ENCODE results near the gene TRAPPC2L. TPM values are rescaled to one million over a fixed set of nuclear protein-coding genes. Genes with fewer than 3 reads are reported as not detected.

The TRAPPC2L gene
- total RNA-seq, 1 donor from 2014 or later = 43.9 TPM

DNA sequence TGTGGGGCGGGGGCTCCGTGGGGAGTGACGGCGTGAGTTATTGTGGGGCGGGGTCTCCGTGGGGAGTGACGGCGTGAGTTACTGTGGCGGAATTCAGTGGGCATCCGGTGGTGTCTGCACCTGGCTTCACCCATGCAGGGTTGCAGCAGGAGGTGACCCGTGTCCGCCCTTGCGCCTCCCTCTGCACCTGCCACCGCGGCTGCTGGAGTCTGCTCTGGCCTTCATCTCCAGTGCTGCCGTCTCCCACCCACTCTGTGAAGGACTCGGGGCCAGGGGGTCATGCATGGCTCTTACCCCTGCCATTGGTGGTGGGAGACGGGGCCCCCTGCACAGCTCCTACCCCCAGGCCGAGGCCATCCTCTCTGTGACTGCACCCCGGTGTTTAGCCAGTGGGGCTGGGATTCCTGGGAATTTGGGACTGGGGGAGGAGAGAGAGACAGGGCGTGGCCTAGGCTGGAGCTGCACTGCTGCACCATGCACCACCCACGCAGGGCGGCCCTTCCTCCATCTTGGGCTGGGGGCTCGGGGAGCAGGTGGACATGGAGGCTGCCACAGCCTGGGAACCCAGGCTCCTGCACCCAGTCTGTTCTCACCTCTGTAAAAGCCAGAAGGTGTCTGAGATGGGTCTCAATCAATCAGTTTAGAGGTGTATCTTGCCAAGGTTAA, 10.8 kb downstream of the TRAPPC2L start:
- no peak overlapping the region for H3K27ac ChIP-seq
- peaks cover 13% of the 10 kb centered on the region for H3K27me3 ChIP-seq
- peaks cover 6% of the 10 kb centered on the region for H3K36me3 ChIP-seq
- H3K9me3 ChIP-seq = no peaks in the 10 kb centered on the region
- intact Hi-C loops (cut with DNase I) = no loop called here
- peaks cover 4% of the 10 kb centered on the region for H3K4me1 ChIP-seq
- TF ChIP-seq, protein P1, sequence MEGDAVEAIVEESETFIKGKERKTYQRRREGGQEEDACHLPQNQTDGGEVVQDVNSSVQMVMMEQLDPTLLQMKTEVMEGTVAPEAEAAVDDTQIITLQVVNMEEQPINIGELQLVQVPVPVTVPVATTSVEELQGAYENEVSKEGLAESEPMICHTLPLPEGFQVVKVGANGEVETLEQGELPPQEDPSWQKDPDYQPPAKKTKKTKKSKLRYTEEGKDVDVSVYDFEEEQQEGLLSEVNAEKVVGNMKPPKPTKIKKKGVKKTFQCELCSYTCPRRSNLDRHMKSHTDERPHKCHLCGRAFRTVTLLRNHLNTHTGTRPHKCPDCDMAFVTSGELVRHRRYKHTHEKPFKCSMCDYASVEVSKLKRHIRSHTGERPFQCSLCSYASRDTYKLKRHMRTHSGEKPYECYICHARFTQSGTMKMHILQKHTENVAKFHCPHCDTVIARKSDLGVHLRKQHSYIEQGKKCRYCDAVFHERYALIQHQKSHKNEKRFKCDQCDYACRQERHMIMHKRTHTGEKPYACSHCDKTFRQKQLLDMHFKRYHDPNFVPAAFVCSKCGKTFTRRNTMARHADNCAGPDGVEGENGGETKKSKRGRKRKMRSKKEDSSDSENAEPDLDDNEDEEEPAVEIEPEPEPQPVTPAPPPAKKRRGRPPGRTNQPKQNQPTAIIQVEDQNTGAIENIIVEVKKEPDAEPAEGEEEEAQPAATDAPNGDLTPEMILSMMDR (IDR thresholded peaks at IDR 0.05) = no peak
- ATAC-seq (no peak), DNase-seq (no peak)
- no peak overlapping the region for H3K4me3 ChIP-seq

DNA sequence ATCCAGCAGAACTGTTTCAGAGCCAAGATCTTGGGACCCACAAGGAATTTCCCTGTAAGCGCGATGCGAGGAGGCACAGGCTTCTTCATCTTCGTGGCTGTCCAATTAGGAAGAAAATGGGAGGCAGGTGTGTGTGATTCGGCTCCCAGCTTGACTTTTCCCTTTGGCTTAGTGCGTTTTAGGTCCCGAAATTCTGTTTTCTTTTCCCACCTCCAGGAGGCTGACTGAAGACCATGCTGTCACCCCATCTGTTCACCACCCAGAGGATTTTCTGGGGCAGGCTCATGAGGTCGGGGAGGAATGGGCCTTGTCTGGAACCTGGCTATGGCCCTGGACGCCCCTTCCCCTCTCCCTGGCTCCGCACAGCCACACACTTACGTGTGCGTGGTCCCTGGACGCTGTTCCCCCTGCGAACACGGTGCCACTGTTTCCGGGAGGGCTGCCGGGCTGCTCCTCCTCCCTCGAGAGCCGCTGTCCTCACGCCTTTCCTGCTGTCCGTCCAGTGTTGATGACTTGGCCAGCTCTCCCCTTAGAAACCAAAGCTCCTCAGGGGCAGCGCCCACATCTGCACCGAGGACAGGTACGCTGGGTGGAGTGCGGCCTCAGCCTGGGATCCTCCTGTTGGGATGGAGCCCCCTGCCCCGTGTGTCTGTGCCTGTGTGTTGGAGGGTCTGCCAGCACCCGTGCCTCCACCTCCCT, 12.2 kb downstream of the TRAPPC2L start:
- peaks cover 13% of the 10 kb centered on the region for H3K27me3 ChIP-seq
- no peak overlapping the region for H3K4me3 ChIP-seq
- no peak overlapping the region for H3K27ac ChIP-seq
- ATAC-seq = no peak
- TF ChIP-seq, protein P1 (IDR thresholded peaks at IDR 0.05) = no peak
- no peaks in the 10 kb centered on the region for H3K9me3 ChIP-seq
- no peaks in the 10 kb centered on the region for H3K36me3 ChIP-seq
- peaks cover 4% of the 10 kb centered on the region for H3K4me1 ChIP-seq
- intact Hi-C loops (cut with DNase I) = no loop called here
- DNase-seq = no peak

DNA sequence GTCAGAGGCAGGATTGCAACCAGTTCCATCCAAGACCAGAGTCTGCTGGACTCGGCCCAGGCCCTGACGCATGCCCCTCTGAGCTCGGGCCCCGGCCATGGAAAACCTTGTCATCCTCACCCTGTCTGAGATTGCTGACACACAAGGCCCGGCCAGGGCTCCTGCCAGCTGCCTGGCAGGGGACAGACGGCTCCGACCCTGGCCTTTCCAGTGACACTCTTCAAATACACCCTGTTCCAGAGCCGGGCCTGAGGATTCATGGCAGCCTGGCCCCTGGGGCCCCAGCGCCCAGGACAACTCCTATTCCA, 12.7 kb downstream of the TRAPPC2L start:
- TF ChIP-seq, protein P1 (IDR thresholded peaks at IDR 0.05) = no peak
- DNase-seq (no peak), ATAC-seq (no peak)
- Histone ChIP-seq H3K9me3 (no peaks in the 10 kb centered on the region), H3K4me1 (peaks cover 4% of the 10 kb centered on the region), H3K27ac (no peak overlapping the region), H3K27me3 (peaks cover 13% of the 10 kb centered on the region), H3K4me3 (no peak overlapping the region), H3K36me3 (no peaks in the 10 kb centered on the region)
- intact Hi-C loops (cut with DNase I) = no loop called here

DNA sequence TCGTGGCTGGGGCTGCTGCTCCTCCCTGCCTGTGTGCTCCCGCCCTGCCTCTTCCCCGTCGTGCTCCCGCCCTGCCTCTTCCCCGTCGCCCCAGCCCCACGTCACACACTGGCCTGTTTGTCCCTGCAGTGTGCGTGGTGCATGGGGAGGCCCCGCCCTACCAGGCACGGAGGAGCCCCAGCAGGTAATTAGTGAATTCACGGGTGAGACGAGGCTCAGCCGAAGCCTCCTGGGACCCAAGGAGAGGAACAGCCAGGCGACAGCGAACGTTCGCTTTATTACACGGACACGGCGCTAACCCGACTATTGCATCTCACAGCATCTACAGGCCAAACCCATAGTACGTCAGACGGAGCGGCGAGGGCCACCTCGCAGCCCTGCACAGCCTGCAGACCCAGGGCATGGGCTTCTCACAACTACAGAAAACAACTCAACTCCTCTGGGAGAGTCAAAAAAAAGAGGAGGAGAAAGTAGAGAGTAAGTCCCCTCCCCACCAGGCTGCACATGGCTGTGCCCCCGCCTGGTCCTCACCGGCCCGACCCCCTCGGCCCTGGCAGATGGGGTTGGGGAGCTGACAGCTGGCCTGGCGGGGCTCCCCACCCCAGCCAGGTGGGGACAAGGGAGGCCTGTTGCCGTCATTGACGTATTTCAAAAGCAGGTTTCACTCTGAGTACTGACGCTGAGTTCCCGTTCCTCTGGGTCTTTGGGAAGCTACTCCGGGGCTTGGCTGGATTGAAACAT, 13.9 kb downstream of the TRAPPC2L start:
- peaks cover 13% of the 10 kb centered on the region for H3K27me3 ChIP-seq
- no peak for ATAC-seq

DNA sequence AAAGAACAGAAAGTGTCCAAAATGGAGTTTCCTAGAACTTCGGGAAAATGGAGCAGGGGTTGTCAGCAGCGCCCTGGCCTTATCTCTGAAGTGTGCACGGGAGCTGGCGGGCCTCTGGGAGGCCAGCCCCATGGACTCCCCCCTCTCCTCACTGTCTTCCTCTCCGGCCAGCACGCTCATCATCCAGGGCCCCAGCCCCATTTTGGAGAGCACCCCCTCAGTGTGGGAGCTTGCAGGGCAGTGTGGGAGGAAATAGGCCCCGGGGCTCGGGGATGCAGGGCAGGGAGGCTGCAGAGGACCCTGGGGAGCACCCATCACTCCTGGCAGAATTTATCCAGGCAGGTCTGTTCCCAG, 14.4 kb downstream of the TRAPPC2L start:
- no peak for ATAC-seq
- H3K27ac ChIP-seq = no peak overlapping the region
- DNase-seq = no peak
- peaks cover 4% of the 10 kb centered on the region for H3K4me1 ChIP-seq
- intact Hi-C loops (cut with DNase I) = no loop called here
- TF ChIP-seq, protein P1 (IDR thresholded peaks at IDR 0.05) = no peak
- peaks cover 13% of the 10 kb centered on the region for H3K27me3 ChIP-seq
- H3K9me3 ChIP-seq = no peaks in the 10 kb centered on the region
- H3K36me3 ChIP-seq = no peaks in the 10 kb centered on the region
- no peak overlapping the region for H3K4me3 ChIP-seq

More for the DNA sequence above, 13.9 kb downstream of the TRAPPC2L start:
- DNase-seq = no peak
- no peak overlapping the region for H3K27ac ChIP-seq
- intact Hi-C loops (cut with DNase I) = no loop called here
- TF ChIP-seq, protein P1 (IDR thresholded peaks at IDR 0.05) = no peak
- H3K9me3 ChIP-seq = no peaks in the 10 kb centered on the region
- no peaks in the 10 kb centered on the region for H3K36me3 ChIP-seq
- H3K4me1 ChIP-seq = peaks cover 4% of the 10 kb centered on the region
- no peak overlapping the region for H3K4me3 ChIP-seq

All from upper lobe of right lung (tissue), 1 donor.